NCI-H526 (cell line): ENCODE measurements around the gene CBX6.

Experiments
- DNase-seq, 2 experiments: peaks; one replicate each; lab custom pipeline; 2025; lab: John Stamatoyannopoulos, UW

The CBX6 gene

DNA sequence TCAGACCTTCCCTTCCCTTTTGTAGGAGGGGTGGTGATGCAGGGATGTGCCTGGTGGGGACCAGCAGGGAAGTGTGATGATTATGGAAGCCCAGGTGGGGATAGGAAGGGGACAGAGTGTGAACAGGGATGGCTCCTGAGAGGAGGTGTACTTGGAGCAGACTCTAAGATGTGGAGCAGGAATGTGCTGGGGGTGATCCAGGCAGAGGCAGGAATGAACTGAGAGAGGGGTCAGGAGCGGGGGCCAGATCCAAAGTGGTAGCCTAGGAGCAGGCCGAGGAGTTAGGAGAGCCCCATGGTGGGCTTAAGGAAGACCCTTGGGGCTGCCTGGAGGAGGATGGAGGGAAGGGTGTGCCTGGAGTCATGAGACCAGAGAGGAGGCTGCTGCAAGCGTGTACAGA is 31.9 kb downstream of the CBX6 start:
- no peak for DNase-seq

DNA sequence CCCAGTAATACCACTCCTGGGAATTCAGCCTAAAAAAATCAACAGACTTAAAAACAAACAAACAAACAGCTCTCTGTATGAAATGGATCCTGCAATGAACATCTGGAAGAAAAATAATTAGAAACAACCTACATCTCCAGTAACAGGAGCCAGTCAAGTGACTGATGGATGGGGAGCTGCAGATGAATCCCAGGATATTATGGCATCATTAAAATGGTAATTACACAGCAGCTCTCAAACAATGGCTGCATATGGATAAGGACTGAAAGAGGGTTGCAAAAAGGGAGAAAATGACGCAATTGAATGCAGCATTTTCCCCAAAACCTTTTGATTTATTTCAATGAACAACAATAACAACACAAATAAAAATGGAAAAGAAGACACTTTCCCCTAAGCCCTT is 32.3 kb downstream of the CBX6 start:
- no peak for DNase-seq

DNA sequence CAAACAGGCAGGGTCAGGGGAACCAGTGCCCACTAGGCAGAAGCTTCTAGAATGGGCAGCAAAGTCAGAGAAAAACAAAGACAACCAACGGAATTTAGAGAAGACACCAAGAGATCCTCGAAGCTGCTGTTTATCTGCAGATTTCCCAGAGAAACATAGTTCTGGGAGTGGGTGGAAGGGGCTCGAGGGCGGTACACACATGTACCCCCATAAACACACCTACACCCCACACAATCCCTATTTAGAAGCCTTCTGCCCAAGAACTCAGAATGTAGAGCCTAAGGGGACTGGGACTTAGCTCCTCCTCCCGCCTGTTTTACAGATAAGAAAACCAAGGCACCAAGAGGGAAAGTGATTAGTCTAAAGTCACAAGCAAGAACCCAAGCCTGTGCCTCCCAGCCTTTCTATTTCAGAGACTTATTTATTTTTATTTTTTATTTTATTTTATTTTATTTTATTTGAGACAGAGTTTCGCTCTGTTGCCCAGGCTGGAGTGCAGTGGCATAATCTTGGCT is 34.5 kb downstream of the CBX6 start:
- DNase-seq = no peak

DNA sequence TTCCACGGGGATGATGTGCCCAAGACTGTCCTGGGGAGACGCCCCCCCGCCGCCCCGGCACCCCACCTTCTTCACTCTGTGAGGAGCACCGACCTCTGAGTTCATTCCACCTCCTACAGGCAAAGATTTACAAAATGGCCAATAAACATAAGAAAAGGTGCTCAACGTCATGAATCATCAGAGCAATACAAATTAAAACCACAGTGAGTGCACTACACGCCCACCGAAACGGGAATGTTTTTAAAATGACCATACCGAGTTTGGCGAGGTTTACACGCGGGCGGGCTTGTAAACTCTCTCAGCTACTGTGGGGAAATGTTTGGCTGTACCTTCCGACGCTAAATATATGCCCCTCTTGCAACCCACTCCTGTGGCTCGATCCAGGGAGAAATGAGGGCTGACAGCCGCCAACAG is 36.1 kb downstream of the CBX6 start:
- DNase-seq = no peak

DNA sequence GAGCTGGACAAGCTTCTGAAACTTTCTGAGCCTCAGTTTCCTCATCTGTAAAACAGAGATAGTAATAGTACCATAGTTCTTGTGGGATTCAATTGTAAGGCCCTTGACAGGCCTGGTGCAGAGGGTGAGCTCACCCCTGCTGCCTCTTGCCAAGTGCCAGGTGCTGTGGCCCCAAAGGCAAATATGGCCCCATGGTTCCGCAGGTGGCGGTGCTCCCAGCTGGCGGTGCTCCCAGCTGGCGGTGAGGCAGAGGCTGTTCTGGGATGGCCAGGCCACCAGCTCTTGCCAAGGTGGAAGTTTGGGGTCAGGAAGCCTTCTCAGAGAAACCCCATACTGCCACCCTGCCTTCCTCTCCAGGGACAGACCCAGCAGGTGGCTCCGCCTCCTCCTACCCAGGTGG is 37.0 kb downstream of the CBX6 start:
- no peak for DNase-seq

GRCh38 chr22:38834215-38834953 is 37.6 kb downstream of the CBX6 start:
- DNase-seq = no peak

DNA sequence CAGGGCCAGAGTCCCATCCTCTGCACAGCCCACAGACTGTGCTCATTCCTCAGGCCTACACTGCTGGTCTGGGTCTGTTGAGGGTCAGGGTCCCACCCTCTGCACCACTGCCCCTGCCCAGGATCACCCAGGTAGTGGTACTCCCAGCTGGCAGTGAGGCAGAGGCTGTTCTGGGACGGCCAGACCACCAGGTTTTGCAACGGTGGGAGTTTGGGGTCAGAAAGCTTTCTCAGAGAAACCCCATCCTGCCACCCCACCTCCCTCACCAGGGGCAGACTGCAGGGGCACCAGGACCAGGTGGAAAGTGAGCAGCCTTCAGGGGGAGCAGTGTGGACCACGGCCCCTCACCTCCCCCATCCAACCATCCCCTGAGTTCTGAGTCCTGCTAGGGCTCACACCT is 39.0 kb downstream of the CBX6 start:
- no peak for DNase-seq

DNA sequence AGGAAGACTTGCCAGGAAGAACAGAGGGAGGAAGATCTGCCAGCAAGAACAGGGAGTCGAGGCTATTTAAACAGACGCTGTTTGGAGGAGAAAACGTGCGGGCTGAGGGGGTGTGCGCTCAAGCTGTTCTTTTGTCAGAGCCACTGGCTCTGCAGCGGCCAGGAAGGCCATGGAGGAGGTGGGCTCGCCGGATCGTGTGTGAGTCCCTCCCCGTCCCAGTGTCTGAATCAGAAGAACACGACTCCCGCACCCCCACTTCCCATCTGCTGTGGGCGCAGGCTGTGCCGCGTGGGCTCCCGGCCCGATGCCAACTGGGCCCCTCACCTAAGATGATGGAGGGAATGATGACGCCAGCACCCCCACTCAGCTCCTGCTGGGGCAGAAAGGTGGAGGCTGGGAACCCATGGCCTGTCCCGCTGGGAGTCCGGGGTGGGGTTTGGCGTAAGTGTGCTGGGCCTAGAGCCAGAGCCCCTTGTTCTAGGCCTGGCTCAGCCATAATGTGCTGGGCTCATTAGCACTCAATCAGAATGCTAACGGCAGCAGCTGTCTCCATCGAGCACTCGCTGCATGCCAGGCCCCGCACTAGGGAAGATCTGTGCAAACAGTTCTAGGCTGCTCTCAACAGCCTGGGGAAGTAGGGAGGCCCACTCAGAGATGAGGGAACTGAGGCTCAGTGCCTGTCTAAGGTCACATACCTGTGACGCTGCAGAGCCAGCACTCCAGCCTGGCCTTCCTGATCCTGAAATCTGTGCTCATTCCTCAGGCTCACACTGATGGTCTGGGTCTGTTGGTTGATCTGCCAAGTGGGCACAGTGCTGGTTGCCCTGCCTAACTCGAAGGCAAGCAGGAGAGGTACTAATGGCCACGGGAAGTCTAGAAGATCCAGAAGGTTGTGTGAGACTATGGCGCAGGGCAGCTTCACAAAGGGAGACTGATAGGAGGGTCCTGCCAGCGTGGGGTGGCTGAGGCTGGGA is 39.7 kb downstream of the CBX6 start:
- no peak for DNase-seq

DNA sequence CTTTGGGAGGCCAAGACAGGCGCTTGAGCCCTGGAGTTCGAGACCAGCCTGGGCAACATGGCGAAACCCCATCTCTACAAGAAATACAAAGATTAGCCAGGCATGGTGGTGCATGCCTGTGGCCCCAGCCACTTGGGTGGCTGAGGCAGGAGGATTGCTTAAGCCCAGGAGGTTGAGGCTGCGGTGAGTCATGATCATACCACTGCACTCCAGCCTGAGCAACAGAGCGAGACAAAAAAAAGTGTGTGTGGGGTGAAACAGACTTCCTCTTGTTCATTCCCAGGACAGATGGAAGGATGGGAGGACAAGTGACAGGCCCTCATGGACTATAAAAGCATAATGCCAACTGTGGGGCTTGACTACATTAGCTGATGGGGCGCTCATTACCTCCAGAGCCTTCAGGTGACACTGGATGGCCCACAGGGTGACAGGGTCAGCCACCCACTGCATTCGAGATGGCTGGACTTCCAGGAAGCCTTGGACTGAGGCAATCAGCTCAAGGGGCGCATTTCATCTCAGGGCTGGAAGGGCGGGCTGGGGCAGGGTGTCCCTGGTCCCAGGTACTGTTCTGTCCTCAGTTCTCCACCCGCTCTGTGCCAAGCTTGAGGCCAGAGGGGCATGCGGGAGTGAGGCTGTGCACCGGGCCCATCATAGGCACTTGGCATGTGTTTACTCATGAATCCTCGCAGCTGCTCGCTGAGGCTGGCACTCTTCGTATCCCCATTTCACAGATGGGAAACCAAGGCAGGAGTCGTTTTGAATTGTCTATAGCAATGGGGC is 40.7 kb downstream of the CBX6 start:
- no peak for DNase-seq

DNA sequence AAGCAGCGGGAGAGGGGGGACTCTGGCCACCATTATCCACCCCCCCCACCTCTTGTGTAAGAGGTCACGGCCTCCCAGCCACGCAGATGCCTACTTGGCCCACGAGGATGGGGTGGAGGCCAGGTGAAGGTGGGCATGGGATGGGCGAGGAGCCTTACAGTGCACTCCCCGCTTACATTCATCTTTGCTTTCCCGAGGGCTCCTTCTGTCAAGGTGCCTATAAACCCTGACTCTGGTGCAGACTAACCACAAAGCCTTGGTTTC is 41.2 kb downstream of the CBX6 start:
- no peak for DNase-seq

DNA sequence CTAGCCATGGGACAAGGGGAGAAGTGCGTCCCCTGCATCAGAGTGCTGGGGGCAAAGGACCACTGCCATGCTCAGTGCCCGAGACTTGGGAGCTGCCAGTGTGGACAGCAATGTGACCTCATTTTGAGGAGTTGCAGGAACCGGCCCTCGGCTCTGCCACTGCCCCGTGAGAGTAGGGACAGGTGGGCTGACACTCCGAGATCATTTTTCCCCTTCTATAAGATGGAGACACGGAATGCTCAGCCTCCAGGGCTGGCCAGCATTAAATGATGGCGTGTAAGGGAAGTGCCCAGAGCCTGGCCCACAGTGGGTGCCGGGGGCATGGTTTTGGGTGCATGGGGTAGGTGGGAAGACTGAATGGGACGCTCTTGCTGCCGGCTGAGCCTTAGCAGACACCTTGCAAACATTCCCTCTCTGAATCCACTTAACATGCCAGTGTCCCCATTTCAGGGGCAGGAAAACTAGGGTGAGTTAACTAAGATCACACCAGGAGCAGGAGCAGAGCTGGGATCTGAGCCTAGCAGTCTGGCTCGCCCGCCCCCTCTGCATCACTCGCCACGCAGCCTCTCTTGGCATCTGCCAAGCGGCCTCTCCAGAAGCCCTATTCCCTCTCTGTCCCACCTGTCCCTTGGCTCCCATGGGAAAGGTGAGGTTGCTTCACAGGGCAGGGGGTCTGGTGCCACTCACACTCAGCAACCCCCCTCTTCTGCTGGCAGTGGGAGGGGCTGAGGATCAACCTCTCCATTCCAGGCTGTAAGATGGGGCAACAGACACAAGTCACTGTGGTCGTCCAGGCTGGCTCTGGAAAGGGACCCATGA is 41.8 kb downstream of the CBX6 start:
- no peak for DNase-seq

- DNase-seq = no peak
These were observed 42.5 kb downstream of the CBX6 start for GRCh38 chr22:38829485-38829884.

- DNase-seq = no peak
These were observed 43.3 kb downstream of the CBX6 start for GRCh38 chr22:38828616-38829205.

- DNase-seq = no peak
These were observed 43.8 kb downstream of the CBX6 start for GRCh38 chr22:38828191-38828590.

- no peak for DNase-seq
These were observed 44.5 kb downstream of the CBX6 start for GRCh38 chr22:38827510-38827909.

DNA sequence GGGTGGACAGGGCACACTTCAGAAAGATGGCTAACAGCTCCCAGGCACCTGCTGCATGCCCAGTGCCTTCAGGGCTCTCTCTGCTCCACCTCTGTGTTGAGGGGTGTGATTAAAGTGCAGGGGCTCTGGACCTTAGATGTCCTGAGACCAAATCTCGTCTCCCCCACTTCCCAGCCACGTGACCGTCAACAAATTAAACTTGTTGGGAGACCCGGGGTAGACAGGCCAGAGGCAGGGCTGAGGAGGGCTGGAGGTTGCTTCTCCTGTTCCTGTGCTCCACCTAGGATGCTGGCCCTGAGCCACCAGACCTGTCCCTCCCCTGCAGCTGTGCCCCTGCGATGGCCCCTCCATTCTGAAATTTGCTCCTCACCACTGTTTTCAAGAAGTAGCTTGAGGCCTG is 45.2 kb downstream of the CBX6 start:
- no peak for DNase-seq

DNA sequence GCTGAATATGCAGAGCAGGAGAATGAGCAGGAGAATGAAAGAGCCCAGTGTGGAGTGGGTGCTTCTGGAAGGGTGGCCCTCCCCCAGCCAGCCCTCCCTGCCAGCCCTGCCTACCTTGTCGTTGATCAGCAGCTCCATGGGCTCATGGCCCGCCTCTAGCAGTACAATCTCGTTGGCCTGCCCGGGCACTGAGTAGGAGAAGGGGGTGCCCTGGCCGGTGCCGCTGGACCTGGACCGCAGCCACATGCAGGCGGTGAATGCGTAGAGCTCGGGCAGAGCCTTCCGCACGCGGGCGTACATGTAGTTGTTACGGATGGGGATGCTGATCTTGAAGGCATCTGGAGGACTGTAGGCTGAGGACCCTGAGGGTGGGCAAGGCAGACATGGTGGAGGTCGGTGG is 45.6 kb downstream of the CBX6 start:
- no peak for DNase-seq

DNA sequence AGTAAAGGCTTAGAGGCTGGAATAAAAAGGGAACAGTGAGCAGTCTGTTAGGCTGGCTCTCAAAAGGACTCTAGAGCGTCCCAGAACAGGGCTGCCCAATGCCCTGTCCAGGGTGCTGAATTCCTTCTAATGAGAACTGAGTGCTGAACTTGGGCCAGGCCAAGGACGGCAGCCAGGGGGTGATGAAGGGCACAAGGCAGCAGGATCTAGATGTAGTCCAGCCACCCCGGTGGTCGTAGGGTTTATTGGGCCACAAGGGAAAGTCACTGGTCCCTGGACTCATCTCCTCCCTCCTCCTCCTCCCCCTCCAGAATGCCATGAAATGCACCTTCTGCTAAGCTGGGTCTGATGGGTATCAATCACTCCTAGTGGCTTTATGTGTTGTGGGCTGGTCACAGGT is 47.4 kb downstream of the CBX6 start:
- no peak for DNase-seq

DNA sequence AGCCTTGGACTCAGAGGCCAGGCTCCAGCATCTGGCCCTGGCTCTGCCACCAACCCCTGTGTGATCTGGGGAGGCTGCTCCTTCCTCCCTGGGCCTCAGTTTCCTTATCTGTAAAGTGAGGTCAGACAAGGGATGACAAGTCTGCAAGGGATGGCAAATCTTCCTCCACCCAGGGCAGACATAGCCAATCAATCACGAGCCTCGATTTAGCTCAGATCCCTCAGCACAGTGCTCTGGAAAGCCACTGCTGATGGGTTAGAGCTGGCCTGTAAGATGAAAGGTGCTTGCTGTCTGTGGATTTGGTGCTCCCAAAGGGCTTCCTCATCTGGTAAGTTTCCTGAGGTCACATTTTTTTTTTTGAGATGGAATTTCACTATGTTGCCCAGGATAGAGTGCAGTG is 48.4 kb downstream of the CBX6 start:
- no peak for DNase-seq

- no peak for DNase-seq
These were observed 48.9 kb downstream of the CBX6 start for GRCh38 chr22:38823076-38823475.

DNA sequence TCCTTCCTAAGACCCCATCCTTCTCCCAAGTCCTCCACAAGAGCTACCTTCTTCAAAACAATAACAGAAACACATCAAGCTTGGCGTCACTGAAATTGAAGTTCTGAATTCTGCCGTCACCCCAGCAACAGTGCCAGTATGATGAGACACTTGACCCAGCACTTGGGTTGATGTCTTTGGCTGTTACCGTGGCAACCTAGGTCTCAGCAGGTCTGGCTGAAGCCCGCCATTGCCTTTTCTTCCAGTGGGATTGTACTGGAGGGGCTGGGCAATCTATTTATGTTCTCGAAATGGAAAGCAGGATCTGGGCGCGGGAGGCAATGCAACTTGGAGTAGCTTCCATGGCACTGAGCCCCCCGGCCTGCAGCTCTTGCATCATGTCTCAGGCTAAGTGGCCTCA is 52.0 kb downstream of the CBX6 start:
- DNase-seq = no peak
